Measurements from ENCODE around the gene EMC1.
"Not testable (repeated sequence)": the region's sequence is repeated elsewhere in the genome, so short reads cannot be mapped to it uniquely, and the experiment has no call there.

The EMC1 gene

DNA sequence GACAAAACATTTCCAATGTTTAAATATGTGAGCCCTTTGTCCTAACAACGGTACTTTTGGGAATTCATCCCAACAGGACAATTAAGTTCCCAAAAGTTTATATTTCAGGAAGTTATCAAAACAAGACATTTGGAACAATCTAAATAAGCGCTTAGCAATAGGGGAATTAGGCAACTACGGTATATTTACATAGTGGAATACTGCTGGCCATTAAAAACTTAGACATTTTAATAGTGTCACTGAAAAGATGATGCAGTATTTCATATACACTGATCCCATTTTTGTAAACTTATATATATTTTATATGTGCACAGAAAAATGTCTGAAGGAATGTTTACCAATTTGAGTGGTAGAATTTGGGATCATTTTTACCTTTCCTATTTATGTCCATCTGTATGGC, 62.1 kb downstream of the EMC1 start:
- DNase-seq (ENCODE audit: low read depth) = no peak

DNA sequence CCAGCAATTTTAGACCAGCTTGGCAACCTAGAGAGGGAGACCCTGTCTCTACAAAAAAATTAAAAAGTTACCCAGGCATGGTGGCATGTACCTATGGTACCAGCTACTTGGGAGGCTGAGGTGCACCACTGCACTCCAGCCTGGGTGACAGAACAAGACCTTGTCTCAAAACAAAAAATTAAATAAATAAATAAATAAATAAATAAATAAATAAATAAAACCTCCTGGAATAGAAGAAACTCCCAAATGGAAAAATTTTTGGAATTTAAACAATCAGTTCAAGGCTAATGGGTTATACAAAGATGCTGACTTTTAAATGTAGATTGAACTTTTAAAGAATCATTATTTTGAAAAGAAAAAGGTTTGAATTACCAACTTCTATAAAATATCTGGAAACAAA, 63.5 kb downstream of the EMC1 start:
- no peak for DNase-seq (ENCODE audit: low read depth)

DNA sequence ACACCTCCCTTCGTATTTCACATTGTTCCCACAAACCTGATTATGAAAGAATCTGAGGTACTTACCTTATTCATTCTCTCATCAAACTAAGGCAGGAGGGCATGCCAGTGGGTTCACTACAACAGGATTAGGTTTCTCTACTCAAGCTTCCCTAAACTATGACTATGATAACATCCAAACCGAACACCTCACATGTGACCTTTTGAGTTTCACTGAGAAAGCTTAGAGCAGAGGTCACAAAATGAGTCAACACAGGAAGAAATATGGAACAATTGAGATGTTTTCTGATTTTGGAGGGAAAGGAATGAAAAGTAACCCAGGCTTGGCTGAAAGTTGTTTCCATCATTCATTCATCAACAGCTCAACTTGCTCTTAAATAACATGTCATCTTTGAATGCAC, 65.3 kb downstream of the EMC1 start:
- no peak for DNase-seq (ENCODE audit: low read depth)

DNA sequence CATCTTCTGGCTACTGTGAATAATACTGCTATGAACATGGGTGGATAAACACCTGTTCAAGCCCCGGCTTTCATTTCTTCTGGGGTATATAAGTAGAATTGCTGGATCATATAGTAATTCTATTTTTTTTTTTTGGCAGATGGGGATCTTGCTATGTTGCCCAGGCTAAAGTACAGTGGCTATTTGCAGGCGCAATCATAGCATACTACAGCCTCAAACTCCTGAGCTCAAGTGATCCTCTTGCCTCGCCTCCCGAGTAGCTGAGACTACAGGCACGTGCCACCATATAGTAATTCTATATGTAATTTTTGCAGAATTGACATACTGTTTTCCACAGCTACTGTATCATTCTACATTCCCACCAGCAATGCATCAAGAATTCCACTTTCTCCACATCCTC, 69.1 kb downstream of the EMC1 start:
- no peak for DNase-seq (ENCODE audit: low read depth)

DNA sequence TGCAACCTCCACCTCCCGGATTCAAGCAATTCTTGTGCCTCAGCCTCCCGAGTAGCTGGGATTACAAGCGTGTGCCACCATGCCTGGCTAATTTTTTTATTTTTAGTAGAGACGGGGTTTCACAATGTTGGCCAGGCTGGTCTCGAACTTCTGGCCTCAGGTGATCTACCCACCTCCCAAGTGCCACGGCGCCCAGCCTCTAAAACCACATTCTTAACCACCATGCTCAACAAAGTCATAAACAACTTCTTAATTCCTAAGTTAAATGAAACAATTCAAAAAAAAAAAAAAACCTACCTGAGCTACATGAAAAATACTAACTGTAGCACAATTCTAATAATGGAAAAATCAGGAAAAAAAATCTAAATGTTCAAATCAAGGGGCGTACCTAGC, 71.1 kb downstream of the EMC1 start:
- not testable (repeated sequence) for DNase-seq (ENCODE audit: low read depth)

DNA sequence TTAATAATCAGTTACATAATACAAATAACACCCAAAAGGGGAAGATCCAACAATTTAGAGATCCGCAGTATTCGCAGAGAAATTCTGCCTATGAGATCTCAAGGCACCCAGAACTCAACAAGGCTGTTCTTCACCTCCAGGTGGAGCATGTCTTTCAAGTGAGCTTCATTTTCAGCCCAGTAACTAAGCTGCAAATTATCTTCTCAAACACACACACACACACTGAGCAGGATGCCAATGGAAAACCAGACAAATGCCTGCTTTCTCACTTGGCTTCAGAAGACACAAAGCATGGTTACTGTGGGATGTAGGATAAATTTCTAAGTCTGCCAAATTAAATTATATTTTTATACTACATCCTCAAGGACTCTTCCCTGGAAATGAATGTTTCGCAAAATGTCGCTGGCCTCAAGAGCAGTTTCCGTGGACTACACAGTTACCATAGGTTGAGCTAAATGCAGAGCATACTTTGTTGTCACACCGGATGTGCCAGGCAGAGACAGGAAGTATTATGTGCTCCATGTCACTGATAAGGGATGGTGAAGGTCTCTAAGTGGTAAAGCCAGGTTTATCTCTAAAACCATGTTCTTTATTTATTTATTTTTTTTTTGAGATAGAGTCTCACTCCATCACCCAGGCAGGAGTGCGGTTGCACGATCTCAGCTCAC, 71.6 kb downstream of the EMC1 start:
- no peak for DNase-seq (ENCODE audit: low read depth)

DNA sequence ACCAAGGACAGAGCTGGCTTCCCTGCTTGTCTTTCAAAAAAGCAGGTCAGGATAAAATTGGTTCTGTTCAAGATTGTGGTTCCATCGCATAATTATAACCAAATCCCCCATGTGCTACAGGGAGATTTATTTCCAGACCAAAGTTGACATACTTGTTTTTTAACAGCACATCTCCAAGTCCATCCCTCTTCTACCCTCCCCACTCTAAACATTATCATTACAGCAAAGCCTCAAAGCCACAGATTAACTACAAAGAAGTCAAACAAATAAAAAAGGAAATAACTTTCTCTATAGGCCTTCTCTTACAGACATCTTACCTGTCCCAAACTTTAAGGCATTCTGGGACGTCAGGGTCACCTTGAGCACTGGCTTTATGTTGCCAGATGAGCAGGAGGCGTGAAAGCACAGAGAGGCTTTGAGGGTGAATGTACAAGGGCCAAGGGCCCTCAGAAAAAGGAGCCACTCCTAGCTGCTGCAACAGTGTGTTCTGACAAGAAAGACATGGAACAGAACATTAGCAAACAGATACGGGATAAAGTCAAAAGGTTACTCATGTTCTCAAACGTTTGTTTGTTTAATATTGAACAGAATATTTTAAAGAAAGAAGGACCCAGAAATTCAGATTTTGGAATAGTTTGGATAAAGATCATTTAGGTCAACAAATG, 72.5 kb downstream of the EMC1 start:
- no peak for DNase-seq (ENCODE audit: low read depth)

DNA sequence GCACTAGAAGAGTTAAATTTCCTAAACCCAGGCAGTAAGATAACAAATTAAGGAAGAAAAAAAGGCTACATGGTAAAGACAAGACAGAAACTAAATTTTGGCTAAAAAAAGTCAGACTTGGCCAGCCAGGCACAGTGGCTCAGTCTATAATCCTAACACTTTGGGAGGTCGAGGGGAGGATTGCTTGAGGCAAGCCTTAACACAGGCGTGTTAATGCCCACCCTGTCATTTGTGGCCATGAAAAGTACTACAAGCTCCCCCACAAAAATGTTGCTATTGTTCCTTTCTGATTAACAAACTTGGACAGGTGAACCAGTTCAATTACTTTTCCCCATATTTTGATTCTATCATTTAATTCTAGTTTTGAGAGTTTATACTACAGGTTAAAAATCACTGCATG, 73.5 kb downstream of the EMC1 start:
- DNase-seq (ENCODE audit: low read depth) = no peak

DNA sequence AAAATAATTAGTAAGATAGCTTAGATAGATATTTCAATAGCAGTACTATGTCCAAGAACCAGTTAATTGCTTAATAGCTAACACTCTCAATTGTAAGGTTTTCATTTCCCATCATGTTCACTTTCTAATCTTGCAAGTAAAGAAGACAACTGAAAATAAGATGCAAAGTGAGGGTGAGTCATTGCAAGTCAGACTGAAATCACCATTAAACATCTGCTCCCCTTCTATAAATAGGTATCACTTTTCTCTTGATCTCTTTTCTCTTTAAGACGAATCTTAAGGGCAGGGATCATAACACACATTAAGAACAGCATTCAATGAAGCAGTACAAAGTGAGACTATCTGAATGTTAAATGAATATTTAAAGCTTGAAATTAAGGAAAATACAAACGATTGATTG, 81.7 kb downstream of the EMC1 start:
- DNase-seq (ENCODE audit: low read depth) = no peak

DNA sequence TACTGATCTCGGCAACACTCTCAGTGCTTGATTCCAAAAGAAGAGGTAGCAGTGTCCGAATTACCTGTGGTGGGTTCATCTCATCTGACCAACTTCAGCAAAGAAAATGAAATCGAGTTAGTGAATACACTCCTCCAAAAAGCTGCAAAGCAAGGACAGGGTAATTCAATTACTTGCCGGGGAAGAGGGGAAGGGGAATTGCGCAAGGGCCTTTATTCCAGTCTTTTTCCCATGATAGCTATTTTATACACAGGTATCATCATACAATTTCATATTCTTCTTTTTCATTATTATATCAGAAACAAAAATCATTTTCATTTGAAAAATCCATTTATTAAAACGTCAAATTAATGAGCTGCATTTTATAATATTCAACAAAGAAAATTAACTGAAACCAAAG, 84.2 kb downstream of the EMC1 start:
- DNase-seq (ENCODE audit: low read depth) = no peak

DNA sequence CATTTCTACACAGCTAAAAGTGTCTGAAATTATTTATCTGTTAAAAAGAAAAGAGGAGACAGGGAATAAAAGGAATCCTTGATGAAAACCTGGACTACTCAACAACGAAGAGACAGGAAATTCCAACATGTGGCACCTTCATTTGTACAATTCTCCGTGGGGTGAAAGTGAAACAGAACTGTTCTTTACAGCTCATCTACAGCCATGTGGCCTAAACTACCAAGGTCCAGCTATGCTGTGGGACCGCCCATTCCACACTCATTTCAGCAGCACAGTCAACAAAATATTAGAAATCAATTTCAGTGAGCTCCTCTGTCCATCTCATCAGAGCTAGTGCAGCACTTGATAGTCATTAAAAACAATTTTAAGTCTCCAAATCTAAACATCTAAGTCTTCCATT, 85.3 kb downstream of the EMC1 start:
- DNase-seq (ENCODE audit: low read depth) = no peak

All from stimulated activated CD8-positive, alpha-beta memory T cell treated with anti-CD3 and anti-CD28 coated beads, Interleukin-15, amount 100 ng/mL, for 1 hour (primary cell).